OCI-M1 (cell line): ENCODE results near the gene LCAT.
A peak's percentile ranks its signal among the peaks of the same experiment; 100 is the strongest.
"Not testable (repeated sequence)": the region's sequence is repeated elsewhere in the genome, so short reads cannot be mapped to it uniquely, and the experiment has no call there.

Experiments
- DNase-seq: peaks from one replicate; lab custom pipeline; 2025; lab: John Stamatoyannopoulos, UW

LCAT gene

GRCh38 chr16:67946966-67947558 lies 3.1 kb upstream of the LCAT start:
- DNase-seq = no peak

- no peak for DNase-seq
Observed at GRCh38 chr16:67946128-67946569, 2.2 kb upstream of the LCAT start.

GRCh38 chr16:67945392-67945933 lies 1.5 kb upstream of the LCAT start:
- DNase-seq = no peak

- DNase-seq = no peak
Observed at GRCh38 chr16:67944690-67945391, 921 bp upstream of the LCAT start.

- no peak for DNase-seq
Observed at GRCh38 chr16:67943256-67943618, 683 bp downstream of the LCAT start.

- no peak for DNase-seq
Observed at GRCh38 chr16:67942510-67943255, 1.2 kb downstream of the LCAT start.

GRCh38 chr16:67942200-67942509 lies 1.8 kb downstream of the LCAT start:
- DNase-seq = peak; percentile 66

- no peak for DNase-seq
Observed at GRCh38 chr16:67941469-67942199, 2.3 kb downstream of the LCAT start.

GRCh38 chr16:67940446-67941089 lies 3.4 kb downstream of the LCAT start:
- peak; percentile 12 for DNase-seq

- DNase-seq = no peak
Observed at GRCh38 chr16:67939507-67940445, 4.1 kb downstream of the LCAT start.

GRCh38 chr16:67937713-67938112 lies 6.2 kb downstream of the LCAT start:
- DNase-seq = not testable (repeated sequence)

- peak; percentile 95 for DNase-seq
Observed at GRCh38 chr16:67936880-67937605, 6.9 kb downstream of the LCAT start.

GRCh38 chr16:67936124-67936879 lies 7.6 kb downstream of the LCAT start, which contains the start of gene PSMB10:
Gene PSMB10 (minus strand): TSS chr16:67936850. CDS start chr16:67936749, 101 bp downstream.
- peak; percentile 89 for DNase-seq

GRCh38 chr16:67935402-67936123 lies 8.4 kb downstream of the LCAT start:
- DNase-seq = peak; percentile 98

GRCh38 chr16:67935101-67935401 lies 8.9 kb downstream of the LCAT start:
- no peak for DNase-seq

- no peak for DNase-seq
Observed at GRCh38 chr16:67934306-67935100, 9.4 kb downstream of the LCAT start.

GRCh38 chr16:67933805-67934204 lies 10.1 kb downstream of the LCAT start:
- DNase-seq = no peak

- DNase-seq = no peak
Observed at GRCh38 chr16:67932462-67932840, 11.5 kb downstream of the LCAT start.
